Breast epithelium (tissue), 4 donors: ENCODE data around the gene MGST2. TPM values are rescaled to one million over a fixed set of nuclear protein-coding genes. Genes with fewer than 3 reads are reported as not detected.

Experiments used
- DNase-seq, 2 donors: peaks; one replicate each; pipeline ENCODE4 v3.0.0-alpha.2; 2019; ENCODE audit warnings: low spot score in 2 of 2
- H3K27ac ChIP-seq, 2 donors: fragments of 200-600 bp; sonication (generic) in 1 of 2; one replicate each; pipeline ENCODE4 v1.5.1; 2016 to 2019; ENCODE audit warnings: mild to moderate bottlenecking in 1 of 2
- H3K27me3 ChIP-seq, 2 donors: fragments of 200-600 bp; sonication (generic) in 1 of 2; one replicate each; pipeline versions ENCODE4 v1.5.1 to v1.6.0; 2017 to 2019; ENCODE audit warnings: control low read depth in 1 of 2, mild to moderate bottlenecking in 1 of 2
- H3K36me3 ChIP-seq: fragments of 200-600 bp; one replicate; pipeline ENCODE4 v1.5.1; 2019
- H3K4me1 ChIP-seq, 2 donors: fragments of 200-600 bp; sonication (generic); one replicate each; pipeline ENCODE4 v1.5.1; 2016 to 2019; ENCODE audit warnings: control low read depth in 1 of 2
- H3K4me3 ChIP-seq, 3 donors: fragments of 200-600 bp; sonication (generic); 1 replicate in 2 of 3; 2 replicates in 1 of 3; pipeline ENCODE4 v1.5.1; 2016 to 2019; ENCODE audit warnings: mild to moderate bottlenecking in 3 of 3, moderate library complexity in 2 of 3
- H3K9me3 ChIP-seq, 2 donors: fragments of 200-600 bp; sonication (generic) in 1 of 2; one replicate each; pipeline ENCODE4 v1.5.1; 2016 to 2019; ENCODE audit warnings: control low read depth in 1 of 2
- POLR2A ChIP-seq: fragments of 450-650 bp; IDR thresholded peaks from one replicate; pipeline ENCODE4 v1.6.1; 2016; ENCODE audit warnings: antibody characterized with exemption, mild to moderate bottlenecking, moderate library complexity
- POLR2AphosphoS5 ChIP-seq, 3 donors: sonication (generic); formaldehyde crosslinking; IDR thresholded peaks; one replicate each; pipeline ENCODE4 v1.6.1; 2017; ENCODE audit warnings: antibody characterized with exemption in 3 of 3
- intact Hi-C: fragments of 100-400 bp; cut with DNase I; formaldehyde crosslinking; loops from one replicate; pipeline ENCODE4 v1.15.1; 2023; ENCODE audit warnings: low total_unique reads
- total RNA-seq, 3 donors: library from RNA; depleted of rRNA; stranded (reverse); fragments of >200 nt; gene quantifications; one replicate each; pipeline ENCODE4 v1.1.0, GENCODE V29; 2016
- TF ChIP-seq, protein P1 (sequence below), 3 donors: fragments of 450-650 bp; IDR thresholded peaks; one replicate each; pipeline ENCODE4 v1.5.1; 2016 to 2017; ENCODE audit warnings: antibody characterized with exemption in 3 of 3, mild to moderate bottlenecking in 3 of 3, moderate library complexity in 3 of 3

MGST2 gene
- total RNA-seq, 3 donors from 2014 or later, result 29.1 to 58.7 (median 50.5) TPM

DNA sequence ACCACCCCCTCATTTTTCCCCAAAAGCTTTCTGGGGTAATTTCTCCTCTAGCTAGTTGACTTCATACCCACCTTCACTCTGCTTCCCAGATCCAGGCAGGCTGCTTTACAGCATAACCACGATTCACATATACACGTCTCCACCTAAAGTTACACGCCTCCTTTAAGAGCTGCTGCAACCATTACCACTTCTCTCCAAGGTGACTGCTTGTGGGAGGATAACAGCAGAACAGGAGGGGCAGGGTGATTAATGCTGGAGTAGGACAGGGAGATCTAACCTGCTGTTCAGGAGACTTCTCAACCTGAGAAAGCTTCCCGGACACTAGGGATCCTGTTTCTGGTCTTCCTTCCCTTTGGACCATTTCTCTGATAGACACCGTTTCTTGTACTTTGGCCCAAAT lies 77.4 kb downstream of the MGST2 start:
- Histone ChIP-seq H3K36me3 (no peaks in the 10 kb centered on the region), H3K4me3 (no peak overlapping the region), H3K27ac (no peak overlapping the region), H3K27me3 (no peaks in the 10 kb centered on the region), H3K9me3 (no peaks in the 10 kb centered on the region), H3K4me1 (peaks cover 6 to 7% of the 10 kb centered on the region in 2 donors)
- intact Hi-C loops, result no loop called here
- TF ChIP-seq, protein P1, sequence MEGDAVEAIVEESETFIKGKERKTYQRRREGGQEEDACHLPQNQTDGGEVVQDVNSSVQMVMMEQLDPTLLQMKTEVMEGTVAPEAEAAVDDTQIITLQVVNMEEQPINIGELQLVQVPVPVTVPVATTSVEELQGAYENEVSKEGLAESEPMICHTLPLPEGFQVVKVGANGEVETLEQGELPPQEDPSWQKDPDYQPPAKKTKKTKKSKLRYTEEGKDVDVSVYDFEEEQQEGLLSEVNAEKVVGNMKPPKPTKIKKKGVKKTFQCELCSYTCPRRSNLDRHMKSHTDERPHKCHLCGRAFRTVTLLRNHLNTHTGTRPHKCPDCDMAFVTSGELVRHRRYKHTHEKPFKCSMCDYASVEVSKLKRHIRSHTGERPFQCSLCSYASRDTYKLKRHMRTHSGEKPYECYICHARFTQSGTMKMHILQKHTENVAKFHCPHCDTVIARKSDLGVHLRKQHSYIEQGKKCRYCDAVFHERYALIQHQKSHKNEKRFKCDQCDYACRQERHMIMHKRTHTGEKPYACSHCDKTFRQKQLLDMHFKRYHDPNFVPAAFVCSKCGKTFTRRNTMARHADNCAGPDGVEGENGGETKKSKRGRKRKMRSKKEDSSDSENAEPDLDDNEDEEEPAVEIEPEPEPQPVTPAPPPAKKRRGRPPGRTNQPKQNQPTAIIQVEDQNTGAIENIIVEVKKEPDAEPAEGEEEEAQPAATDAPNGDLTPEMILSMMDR (IDR thresholded peaks at IDR 0.05), result no peak
- TF ChIP-seq POLR2AphosphoS5 (IDR thresholded peaks at IDR 0.05), result no peak
- TF ChIP-seq POLR2A, result no peak
- no peak for DNase-seq

GRCh38 chr4:139744232-139744631 lies 78.6 kb downstream of the MGST2 start:
- intact Hi-C loops, result no loop called here

DNA sequence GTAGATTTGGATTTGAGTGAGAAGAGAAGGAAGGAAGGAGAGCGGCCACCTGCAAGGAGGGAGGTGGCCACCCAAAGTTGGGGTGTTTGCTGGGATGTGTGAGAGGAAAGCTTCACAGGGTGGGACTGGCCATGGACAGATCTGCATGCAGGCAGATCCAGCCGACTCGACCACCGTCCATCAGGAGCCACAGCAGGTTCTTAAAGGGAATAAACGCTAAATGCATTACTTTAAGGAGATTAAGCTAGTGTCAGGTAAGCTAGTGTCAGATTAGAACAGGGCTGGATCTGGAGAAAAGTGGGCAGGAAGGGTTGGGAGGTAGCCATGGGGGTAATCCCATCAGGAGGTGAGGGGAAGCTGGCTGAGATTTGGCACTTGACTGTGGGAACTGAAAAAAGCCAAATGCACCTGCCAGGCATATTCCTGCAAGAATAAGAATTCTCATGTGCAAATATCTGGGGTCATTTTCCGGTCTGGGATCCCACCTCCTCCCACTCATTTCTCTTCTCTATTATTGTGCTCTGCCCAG lies 79.6 kb downstream of the MGST2 start:
- TF ChIP-seq POLR2A (no peak), POLR2AphosphoS5 (IDR thresholded peaks at IDR 0.05) (no peak)
- TF ChIP-seq, protein P1 (IDR thresholded peaks at IDR 0.05), result no peak
- intact Hi-C loops, result no loop called here
- Histone ChIP-seq H3K36me3 (no peaks in the 10 kb centered on the region), H3K4me1 (peaks cover 6 to 7% of the 10 kb centered on the region in 2 donors), H3K27me3 (no peaks in the 10 kb centered on the region), H3K27ac (no peak overlapping the region), H3K9me3 (no peaks in the 10 kb centered on the region), H3K4me3 (no peak overlapping the region)
- DNase-seq, result no peak

More at GRCh38 chr4:139744232-139744631, 78.6 kb downstream of the MGST2 start:
- Histone ChIP-seq H3K4me1 (peaks cover 6 to 7% of the 10 kb centered on the region in 2 donors), H3K9me3 (no peaks in the 10 kb centered on the region), H3K36me3 (no peaks in the 10 kb centered on the region), H3K27me3 (no peaks in the 10 kb centered on the region), H3K4me3 (no peak overlapping the region), H3K27ac (no peak overlapping the region)
- no peak for DNase-seq
- TF ChIP-seq POLR2AphosphoS5 (IDR thresholded peaks at IDR 0.05) (no peak), POLR2A (no peak)
- TF ChIP-seq, protein P1 (IDR thresholded peaks at IDR 0.05), result no peak

GRCh38 chr4:139746431-139747171 lies 81.0 kb downstream of the MGST2 start:
- TF ChIP-seq POLR2A (no peak), POLR2AphosphoS5 (IDR thresholded peaks at IDR 0.05) (no peak)
- TF ChIP-seq, protein P1 (IDR thresholded peaks at IDR 0.05), result no peak
- Histone ChIP-seq H3K36me3 (no peaks in the 10 kb centered on the region), H3K27me3 (no peaks in the 10 kb centered on the region), H3K27ac (no peak overlapping the region), H3K4me3 (no peak overlapping the region), H3K9me3 (no peaks in the 10 kb centered on the region), H3K4me1 (no peaks in the 10 kb centered on the region)
- intact Hi-C loops, result no loop called here
- DNase-seq, result no peak

GRCh38 chr4:139749338-139749737 lies 83.7 kb downstream of the MGST2 start:
- no peak overlapping the region for H3K4me3 ChIP-seq
- H3K27ac ChIP-seq, result no peak overlapping the region
- no peaks in the 10 kb centered on the region for H3K36me3 ChIP-seq
- no peak for DNase-seq
- no peaks in the 10 kb centered on the region for H3K9me3 ChIP-seq
- no peaks in the 10 kb centered on the region for H3K27me3 ChIP-seq
- intact Hi-C loops, result no loop called here
- no peaks in the 10 kb centered on the region for H3K4me1 ChIP-seq
- TF ChIP-seq, protein P1 (IDR thresholded peaks at IDR 0.05), result no peak
- no peak for TF ChIP-seq POLR2A
- TF ChIP-seq POLR2AphosphoS5 (IDR thresholded peaks at IDR 0.05), result no peak
